Stimulated activated CD8-positive, alpha-beta memory T cell treated with anti-CD3 and anti-CD28 coated beads, Interleukin-15, amount 100 ng/mL, for 1 hour (primary cell): ENCODE results near the gene AMHR2.
"Not testable (repeated sequence)": the region's sequence is repeated elsewhere in the genome, so short reads cannot be mapped to it uniquely, and the experiment has no call there.

ENCODE experiments used
- DNase-seq: peaks from one replicate; pipeline ENCODE4 v3.0.0-alpha.2; 2020; ENCODE audit warnings: low read depth

Gene AMHR2

GRCh38 chr12:53423597-53423996 is at the start of gene AMHR2:
TSS of gene AMHR2 (plus strand) at chr12:53423855. CDS start at chr12:53423935, 80 bp downstream.
- DNase-seq: no peak

GRCh38 chr12:53374277-53374676 is 49.4 kb upstream of the AMHR2 start:
- not testable (repeated sequence) for DNase-seq

DNA sequence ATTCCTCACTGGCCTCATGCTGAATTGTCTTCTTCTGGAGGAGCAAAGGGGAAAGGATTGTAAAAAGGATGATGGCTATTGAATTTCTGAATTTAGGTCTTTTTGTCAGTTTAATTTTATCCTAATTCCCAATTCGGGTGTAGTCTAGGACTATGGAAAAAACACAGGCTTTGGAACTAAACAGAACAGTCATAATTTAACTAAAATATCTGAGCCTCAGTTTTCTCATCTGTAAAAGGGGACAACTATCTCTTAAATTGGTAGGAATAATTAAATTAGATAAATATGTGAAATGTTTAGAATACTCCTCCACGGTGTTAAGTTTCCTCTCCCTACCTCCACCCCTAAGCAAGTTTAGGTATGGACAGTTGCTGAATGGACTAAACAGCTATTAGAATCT is 46.9 kb upstream of the AMHR2 start:
- no peak for DNase-seq

DNA sequence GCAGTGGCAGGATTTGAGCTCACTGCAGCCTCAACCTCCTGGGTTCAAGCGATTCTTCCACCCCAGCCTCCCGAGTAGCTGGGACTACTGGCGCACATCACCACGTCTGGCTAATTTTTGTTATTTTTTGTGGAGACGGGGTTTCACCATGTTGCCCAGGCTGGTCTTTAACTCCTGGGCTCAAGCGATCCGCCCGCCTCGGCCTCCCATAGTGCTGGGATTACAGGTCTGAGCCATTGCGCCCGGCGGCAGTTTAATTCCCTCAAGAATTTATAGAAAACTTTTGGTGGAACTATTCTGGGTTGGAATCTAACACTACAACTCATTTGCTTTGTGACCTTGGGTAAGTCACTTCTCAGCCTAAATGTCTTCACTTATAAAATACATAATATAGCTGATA is 45.4 kb upstream of the AMHR2 start:
- no peak for DNase-seq

DNA sequence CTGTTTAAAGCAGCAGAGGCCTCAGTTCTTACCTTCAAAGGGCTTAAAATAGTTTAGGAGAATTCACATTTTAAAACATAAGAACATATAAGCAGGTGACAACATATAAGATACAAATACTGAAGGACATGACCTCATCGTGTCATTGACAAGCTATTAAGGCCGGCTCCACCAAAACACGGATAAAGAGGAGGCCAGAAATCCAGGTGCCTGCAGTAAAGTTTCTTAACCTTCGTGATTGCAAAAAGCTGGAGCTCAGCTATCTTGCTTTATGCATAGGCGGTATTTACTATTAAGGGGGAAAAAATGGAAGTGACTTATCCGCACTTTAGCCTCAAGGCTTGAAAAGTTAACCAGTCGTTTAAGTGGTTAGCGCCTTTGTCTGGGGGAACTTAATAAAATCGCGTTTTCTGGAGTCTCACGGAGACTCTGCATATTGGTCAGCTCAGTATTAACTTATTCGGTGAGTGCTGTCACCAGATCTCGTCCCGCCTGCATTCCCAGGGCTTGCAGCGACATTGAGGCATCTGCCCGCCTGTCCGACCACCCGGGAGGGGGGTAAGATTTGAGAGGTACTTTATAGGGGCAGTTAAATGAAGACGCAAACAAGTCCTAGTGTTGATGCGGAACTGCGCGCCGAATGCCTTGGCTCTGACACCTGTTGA is 44.8 kb upstream of the AMHR2 start:
- DNase-seq: no peak

GRCh38 chr12:53379389-53380103 is 44.1 kb upstream of the AMHR2 start:
- DNase-seq: no peak

GRCh38 chr12:53380104-53380793 is 43.4 kb upstream of the AMHR2 start, which contains the start of gene SP1:
TSS of gene SP1 (plus strand) at chr12:53380176. CDS start at chr12:53380292, 116 bp downstream.
- peak; percentile 100 for DNase-seq

DNA sequence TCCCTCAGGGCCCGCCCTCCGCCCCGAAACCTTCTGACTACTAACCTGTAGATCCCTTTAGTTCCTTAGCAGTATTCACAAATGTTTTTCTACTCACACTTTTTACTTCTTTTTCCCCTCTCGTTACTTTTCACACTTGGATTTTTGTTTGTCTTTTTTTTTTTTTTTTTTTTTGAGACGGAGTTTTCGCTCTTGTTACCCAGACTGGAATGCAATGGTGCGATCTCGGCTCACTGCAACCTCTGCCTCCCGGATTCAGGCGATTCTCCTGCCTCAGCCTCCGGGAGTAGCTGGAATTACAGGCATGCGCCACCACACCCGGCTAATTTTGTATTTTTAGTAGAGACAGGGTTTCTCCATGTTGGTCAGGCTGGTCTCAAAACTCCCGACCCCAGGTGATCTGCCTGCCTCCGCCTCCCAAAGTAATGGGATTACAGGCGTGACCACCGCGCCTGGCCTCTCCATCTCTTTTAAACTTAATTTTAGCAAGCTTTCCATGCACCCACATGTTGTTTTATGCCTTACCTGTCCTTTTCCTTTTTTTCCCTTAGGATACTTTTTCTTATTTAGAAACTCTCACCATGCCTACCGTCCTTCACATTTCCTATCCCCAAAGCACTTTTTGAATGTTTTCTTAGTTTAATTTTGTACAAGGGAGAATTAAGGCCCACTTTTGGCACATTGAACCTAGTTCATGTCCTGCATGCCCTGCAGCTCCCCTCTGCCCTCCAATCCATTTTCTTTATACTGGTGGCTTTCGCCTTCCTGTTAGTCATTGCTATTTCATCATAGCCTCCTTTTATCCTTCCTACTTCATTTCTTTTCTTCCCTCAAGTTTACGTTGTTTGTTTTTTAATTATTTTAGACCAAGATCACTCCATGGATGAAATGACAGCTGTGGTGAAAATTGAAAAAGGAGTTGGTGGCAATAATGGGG is 42.6 kb upstream of the AMHR2 start:
- DNase-seq: no peak

DNA sequence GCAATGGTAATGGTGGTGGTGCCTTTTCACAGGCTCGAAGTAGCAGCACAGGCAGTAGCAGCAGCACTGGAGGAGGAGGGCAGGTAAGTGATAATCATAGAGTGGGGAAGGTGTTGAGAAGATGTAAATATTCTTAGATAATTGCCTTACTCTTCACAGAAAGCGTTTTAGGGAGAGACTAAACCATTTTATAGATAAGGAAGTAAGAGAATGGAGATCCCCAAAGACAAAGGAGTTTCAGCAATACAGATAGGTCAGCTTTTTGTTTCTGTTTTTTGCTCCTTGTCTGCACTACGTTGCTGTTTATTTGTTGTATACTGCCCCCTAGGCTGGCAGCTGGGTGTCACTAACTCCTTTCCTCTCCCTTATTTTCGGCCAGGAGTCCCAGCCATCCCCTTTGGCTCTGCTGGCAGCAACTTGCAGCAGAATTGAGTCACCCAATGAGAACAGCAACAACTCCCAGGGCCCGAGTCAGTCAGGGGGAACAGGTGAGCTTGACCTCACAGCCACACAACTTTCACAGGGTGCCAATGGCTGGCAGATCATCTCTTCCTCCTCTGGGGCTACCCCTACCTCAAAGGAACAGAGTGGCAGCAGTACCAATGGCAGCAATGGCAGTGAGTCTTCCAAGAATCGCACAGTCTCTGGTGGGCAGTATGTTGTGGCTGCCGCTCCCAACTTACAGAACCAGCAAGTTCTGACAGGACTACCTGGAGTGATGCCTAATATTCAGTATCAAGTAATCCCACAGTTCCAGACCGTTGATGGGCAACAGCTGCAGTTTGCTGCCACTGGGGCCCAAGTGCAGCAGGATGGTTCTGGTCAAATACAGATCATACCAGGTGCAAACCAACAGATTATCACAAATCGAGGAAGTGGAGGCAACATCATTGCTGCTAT is 41.7 kb upstream of the AMHR2 start:
- no peak for DNase-seq

- no peak for DNase-seq
Observed at GRCh38 chr12:53383258-53383657, 40.4 kb upstream of the AMHR2 start.

DNA sequence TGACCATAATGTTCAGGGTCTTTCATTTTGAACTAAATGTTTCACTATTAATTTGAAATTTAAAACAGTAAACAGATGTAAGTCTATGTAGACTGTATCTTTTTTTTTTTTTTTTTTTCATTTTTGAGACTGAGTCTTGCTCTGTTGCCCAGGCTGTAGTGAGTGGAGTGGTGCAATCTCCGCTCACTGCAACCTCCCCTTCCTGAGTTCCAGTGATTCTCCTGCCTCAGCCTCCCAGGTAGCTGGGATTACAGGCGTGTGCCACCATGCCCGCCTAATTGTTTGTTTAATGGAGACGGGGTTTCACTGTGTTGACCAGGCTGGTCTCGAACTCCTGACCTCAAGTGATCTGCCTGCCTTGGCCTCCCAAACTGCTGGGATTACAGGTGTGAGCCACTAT is 37.3 kb upstream of the AMHR2 start:
- not testable (repeated sequence) for DNase-seq

GRCh38 chr12:53388932-53389331 is 34.7 kb upstream of the AMHR2 start:
- DNase-seq: no peak

DNA sequence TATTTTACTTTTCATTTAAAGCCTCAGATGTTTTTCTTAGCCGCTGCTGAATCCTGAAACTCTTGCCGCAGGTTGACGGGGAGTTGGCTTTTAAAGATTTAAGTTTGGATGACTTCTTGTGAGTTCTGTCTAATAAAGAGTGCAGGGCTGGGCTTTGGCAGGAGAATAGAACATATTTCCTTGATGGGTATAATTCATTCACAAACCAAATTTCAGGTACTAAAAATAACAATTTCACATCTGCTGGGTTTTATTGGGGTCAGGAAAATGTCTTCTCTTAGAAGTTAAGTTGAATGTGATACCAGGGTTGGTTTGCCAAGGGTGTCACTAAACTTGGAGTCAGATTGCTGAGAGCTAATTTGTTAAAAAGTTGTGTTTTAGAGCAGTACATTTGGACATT is 34.0 kb upstream of the AMHR2 start:
- DNase-seq: no peak

- no peak for DNase-seq
Observed at GRCh38 chr12:53391724-53392123, 31.9 kb upstream of the AMHR2 start.

- no peak for DNase-seq
Observed at GRCh38 chr12:53399896-53400295, 23.8 kb upstream of the AMHR2 start.

- DNase-seq: not testable (repeated sequence)
Observed at GRCh38 chr12:53402351-53402750, 21.3 kb upstream of the AMHR2 start.

GRCh38 chr12:53402871-53403270 is 20.8 kb upstream of the AMHR2 start:
- DNase-seq: no peak

GRCh38 chr12:53410951-53411350 is 12.7 kb upstream of the AMHR2 start:
- no peak for DNase-seq

DNA sequence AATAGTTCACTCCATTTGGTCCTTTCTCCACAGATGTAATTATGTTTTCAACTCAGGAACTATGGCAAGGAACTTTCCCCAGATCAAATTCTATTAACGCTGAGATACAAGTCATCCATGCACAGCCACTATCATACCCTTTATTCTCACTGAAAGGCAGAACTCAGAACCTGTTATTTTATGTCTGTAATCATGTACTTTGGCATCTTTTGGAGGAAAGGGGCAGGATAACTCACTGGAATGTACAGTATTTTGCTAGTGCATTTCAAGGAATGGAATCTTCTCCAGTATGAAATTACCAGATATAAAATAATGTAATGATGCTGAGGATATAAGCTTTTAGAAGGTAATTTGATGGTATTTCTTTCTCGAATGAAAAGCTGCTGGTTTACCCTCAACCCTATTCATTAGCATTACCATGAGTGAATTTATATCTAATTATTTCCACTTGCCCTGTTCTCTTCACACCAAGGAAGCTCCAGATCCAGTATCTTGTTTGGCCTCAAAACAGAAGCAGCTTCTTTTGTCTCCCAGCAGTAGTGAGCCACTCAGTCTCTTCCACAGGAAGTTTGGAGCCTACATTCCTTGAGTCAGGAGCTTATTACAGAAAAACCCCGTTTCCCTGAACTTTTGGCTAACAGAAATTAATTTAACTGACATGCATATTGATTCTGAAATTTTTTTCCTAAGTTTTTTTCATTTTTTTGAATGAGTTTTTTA is 10.0 kb upstream of the AMHR2 start:
- no peak for DNase-seq

DNA sequence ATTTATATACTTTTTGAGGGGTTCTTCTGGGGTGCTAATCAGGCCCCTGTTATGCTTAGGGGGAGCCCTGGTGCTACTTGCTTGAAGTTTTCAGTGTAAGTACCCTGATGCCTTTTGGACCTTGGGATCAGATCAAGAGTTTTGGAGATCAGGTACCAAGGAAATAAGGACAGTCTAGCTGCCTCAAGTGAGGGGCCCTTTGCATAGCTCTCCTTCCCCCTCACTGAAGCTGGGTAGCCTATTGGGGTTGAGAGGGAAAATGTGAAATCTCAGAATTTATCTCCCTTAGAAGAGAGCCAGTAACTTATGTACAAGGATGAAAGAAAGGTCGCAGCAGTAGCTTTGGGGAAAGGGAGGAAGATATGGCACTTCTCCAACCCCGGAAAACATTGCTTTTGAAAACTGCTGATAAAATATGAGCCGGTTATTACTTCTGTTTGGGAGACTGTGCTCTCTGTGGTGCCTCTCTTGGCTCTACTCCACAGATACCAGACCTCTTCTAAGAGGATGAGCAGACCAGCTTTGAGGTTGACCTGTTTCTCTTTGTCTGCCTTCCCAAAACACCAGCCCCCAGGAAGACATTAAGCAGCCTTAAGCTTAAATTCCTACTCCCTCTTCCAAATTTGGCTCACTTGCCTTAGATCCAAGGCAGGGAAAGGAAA is 8.8 kb upstream of the AMHR2 start:
- DNase-seq: no peak
